ENCODE data around the gene RCAN2. TPM values are rescaled to one million over a fixed set of nuclear protein-coding genes. Genes with fewer than 3 reads are reported as not detected.

Gene RCAN2
- total RNA-seq, 1 experiment from 2014 or later = 3.7 TPM

DNA sequence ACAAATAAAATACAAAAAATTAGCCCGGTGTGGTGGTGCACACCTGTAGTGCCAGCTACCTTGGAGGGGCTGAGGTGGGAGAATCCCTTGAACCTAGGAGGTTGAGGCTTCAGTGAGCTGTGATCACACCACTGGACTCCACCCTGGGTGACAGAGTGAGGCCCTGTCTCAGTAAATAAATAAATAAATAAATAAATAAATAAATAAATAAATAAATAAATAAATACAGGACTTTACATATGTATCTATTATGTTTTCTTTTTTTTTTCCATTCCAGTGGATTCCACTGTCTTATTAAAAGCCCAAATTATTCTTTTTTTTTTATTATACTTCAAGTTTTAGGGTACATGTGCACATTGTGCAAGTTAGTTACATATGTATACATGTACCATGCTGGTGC lies 279.3 kb downstream of the RCAN2 start:
- CTCF ChIA-PET = no interaction called here
- no peak overlapping the region for H3K27ac Mint-ChIP-seq (ENCODE audit: unreplicated experiment)
- no peaks in the 10 kb centered on the region for H3K4me1 Mint-ChIP-seq (ENCODE audit: low read depth, unreplicated experiment)
- intact Hi-C loops (cut with micrococcal nuclease; ENCODE audit: unreplicated experiment) = no loop called here
- no peak overlapping the region for H3K4me3 Mint-ChIP-seq (ENCODE audit: low read depth, unreplicated experiment)
- H3K36me3 Mint-ChIP-seq (ENCODE audit: insufficient read depth, unreplicated experiment) = no peaks in the 10 kb centered on the region
- H3K27me3 Mint-ChIP-seq (ENCODE audit: unreplicated experiment) = peaks cover 44% of the 10 kb centered on the region
- no TSS peak for BruUV-seq (replicated peaks)
- H3K9me3 Mint-ChIP-seq (ENCODE audit: low read depth, unreplicated experiment) = no peaks in the 10 kb centered on the region
- DNase-seq = no peak
- TF ChIP-seq, protein P1, sequence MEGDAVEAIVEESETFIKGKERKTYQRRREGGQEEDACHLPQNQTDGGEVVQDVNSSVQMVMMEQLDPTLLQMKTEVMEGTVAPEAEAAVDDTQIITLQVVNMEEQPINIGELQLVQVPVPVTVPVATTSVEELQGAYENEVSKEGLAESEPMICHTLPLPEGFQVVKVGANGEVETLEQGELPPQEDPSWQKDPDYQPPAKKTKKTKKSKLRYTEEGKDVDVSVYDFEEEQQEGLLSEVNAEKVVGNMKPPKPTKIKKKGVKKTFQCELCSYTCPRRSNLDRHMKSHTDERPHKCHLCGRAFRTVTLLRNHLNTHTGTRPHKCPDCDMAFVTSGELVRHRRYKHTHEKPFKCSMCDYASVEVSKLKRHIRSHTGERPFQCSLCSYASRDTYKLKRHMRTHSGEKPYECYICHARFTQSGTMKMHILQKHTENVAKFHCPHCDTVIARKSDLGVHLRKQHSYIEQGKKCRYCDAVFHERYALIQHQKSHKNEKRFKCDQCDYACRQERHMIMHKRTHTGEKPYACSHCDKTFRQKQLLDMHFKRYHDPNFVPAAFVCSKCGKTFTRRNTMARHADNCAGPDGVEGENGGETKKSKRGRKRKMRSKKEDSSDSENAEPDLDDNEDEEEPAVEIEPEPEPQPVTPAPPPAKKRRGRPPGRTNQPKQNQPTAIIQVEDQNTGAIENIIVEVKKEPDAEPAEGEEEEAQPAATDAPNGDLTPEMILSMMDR (IDR thresholded peaks at IDR 0.05; ENCODE audit: unreplicated experiment) = no peak

DNA sequence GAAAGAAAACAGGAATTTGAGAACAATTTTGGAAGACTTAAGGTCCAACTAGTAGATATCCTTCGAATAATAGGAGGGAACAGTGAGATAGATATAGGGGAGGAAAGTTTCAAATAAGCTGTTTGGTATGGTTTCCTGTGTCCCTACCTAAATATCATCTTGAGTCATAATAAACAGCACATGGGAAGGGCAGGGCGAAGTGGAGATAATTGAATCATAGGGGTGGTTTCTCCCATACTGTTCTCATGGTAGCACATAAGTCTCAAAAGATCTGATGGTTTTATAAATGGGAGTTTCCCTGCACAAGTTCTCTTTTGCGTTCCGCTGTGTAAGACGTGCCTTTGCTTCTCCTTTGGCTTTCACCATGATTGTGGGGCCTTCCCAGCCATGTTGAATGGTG lies 281.0 kb downstream of the RCAN2 start:
- TF ChIP-seq, protein P1 (IDR thresholded peaks at IDR 0.05; ENCODE audit: unreplicated experiment) = no peak
- Mint-ChIP-seq H3K27ac (ENCODE audit: unreplicated experiment) (no peak overlapping the region), H3K9me3 (ENCODE audit: low read depth, unreplicated experiment) (no peaks in the 10 kb centered on the region), H3K27me3 (ENCODE audit: unreplicated experiment) (peaks cover 48% of the 10 kb centered on the region), H3K4me3 (ENCODE audit: low read depth, unreplicated experiment) (no peak overlapping the region), H3K36me3 (ENCODE audit: insufficient read depth, unreplicated experiment) (no peaks in the 10 kb centered on the region), H3K4me1 (ENCODE audit: low read depth, unreplicated experiment) (no peaks in the 10 kb centered on the region)
- intact Hi-C loops (cut with micrococcal nuclease; ENCODE audit: unreplicated experiment) = no loop called here
- CTCF ChIA-PET = no interaction called here
- DNase-seq = no peak
- no TSS peak for BruUV-seq (replicated peaks)

DNA sequence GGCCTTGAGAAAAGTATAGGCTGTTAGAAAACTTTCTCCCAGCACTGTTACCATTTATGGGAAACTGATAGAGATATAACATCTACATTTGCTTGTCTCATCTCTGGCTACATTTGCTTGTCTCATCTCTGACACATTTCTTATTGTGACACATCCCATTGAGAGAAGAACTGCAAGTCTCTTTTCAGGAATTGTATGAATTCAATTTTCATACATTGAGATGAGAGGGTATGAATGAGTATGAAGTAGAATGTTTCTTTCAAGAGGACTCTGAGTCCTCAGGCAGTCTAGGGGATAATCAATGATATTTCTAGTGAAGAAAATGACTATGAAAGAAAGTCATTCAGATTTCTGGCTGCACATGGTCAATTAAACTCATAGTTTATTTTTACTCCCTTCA lies 282.9 kb downstream of the RCAN2 start:
- BruUV-seq (replicated peaks) = no TSS peak
- H3K36me3 Mint-ChIP-seq (ENCODE audit: insufficient read depth, unreplicated experiment) = no peaks in the 10 kb centered on the region
- H3K9me3 Mint-ChIP-seq (ENCODE audit: low read depth, unreplicated experiment) = no peaks in the 10 kb centered on the region
- no peaks in the 10 kb centered on the region for H3K4me1 Mint-ChIP-seq (ENCODE audit: low read depth, unreplicated experiment)
- intact Hi-C loops (cut with micrococcal nuclease; ENCODE audit: unreplicated experiment) = loop anchor here (5.0 to 10.0 kb wide), 2 partner anchors 116 to 274 kb away; no protein-coding TSS in a partner anchor
- TF ChIP-seq, protein P1 (IDR thresholded peaks at IDR 0.05; ENCODE audit: unreplicated experiment) = no peak
- no peak for DNase-seq
- peaks cover 52% of the 10 kb centered on the region for H3K27me3 Mint-ChIP-seq (ENCODE audit: unreplicated experiment)
- CTCF ChIA-PET = no interaction called here
- no peak overlapping the region for H3K27ac Mint-ChIP-seq (ENCODE audit: unreplicated experiment)
- H3K4me3 Mint-ChIP-seq (ENCODE audit: low read depth, unreplicated experiment) = no peak overlapping the region

DNA sequence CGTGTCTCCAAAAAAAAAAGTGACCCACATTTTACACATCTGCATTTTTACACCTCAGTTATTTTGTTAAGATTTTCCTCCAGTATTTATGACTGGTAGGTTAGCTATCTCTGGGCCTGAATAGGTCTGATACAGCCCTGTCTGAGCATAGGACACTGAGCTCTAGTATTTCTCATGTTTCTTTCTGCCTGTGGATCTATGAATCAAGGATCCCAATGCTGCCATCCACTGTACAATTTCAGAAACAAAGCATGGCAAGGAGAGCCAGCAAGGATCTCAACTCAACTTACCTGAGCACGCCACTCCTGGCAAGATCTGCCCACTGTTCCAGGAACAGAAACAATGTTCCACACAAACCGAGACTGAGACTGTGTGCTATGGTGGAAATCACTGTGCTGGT lies 284.1 kb downstream of the RCAN2 start:
- Mint-ChIP-seq H3K4me3 (ENCODE audit: low read depth, unreplicated experiment) (no peak overlapping the region), H3K36me3 (ENCODE audit: insufficient read depth, unreplicated experiment) (no peaks in the 10 kb centered on the region), H3K4me1 (ENCODE audit: low read depth, unreplicated experiment) (no peaks in the 10 kb centered on the region), H3K27me3 (ENCODE audit: unreplicated experiment) (peaks cover 63% of the 10 kb centered on the region), H3K9me3 (ENCODE audit: low read depth, unreplicated experiment) (no peaks in the 10 kb centered on the region), H3K27ac (ENCODE audit: unreplicated experiment) (no peak overlapping the region)
- TF ChIP-seq, protein P1 (IDR thresholded peaks at IDR 0.05; ENCODE audit: unreplicated experiment) = no peak
- no peak for DNase-seq
- no TSS peak for BruUV-seq (replicated peaks)
- CTCF ChIA-PET = interaction anchor here (0.6 to 1.0 kb wide), 3 partner anchors 11 to 277 kb away, joined by 3 to 4 read pairs (median 4); no protein-coding TSS in a partner anchor
- intact Hi-C loops (cut with micrococcal nuclease; ENCODE audit: unreplicated experiment) = loop anchor here (5.0 to 10.0 kb wide), 2 partner anchors 115 to 272 kb away; no protein-coding TSS in a partner anchor

Measured in Calu3 (cell line).